ENCODE measurements around the gene CADPS.

DNA sequence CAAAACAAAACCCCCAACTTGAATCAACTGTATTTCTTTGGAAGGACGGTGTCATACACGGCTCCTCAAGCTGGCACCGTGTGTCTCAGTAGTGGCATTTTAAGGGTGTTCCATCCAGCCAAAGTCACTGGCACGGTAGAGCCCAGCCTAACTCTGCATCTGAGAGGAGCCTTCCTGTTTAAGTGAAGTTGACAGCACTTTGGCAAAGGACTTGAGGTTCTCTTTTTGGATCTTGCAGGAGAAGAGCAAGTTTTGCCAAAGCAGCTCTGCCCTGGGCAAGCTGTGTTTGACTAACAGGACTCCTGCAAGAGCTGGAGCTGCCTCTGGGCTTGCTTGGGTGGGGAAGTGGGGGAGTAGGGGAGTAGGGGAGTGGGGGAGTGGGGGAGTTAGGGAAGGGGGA lies 392.3 kb downstream of the CADPS start:
- TF ChIP-seq ZFX (IDR thresholded peaks at IDR 0.05; ENCODE audit: borderline replicate concordance): no peak
- TF ChIP-seq, protein P1, sequence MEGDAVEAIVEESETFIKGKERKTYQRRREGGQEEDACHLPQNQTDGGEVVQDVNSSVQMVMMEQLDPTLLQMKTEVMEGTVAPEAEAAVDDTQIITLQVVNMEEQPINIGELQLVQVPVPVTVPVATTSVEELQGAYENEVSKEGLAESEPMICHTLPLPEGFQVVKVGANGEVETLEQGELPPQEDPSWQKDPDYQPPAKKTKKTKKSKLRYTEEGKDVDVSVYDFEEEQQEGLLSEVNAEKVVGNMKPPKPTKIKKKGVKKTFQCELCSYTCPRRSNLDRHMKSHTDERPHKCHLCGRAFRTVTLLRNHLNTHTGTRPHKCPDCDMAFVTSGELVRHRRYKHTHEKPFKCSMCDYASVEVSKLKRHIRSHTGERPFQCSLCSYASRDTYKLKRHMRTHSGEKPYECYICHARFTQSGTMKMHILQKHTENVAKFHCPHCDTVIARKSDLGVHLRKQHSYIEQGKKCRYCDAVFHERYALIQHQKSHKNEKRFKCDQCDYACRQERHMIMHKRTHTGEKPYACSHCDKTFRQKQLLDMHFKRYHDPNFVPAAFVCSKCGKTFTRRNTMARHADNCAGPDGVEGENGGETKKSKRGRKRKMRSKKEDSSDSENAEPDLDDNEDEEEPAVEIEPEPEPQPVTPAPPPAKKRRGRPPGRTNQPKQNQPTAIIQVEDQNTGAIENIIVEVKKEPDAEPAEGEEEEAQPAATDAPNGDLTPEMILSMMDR (IDR thresholded peaks at IDR 0.05): no peak

Measured in 22Rv1 (cell line).